ENCODE results near the gene PGAM1.

The PGAM1 gene

GRCh38 chr10:97425964-97426775 is at the start of gene PGAM1:
Gene PGAM1, plus strand, starts transcription at chr10:97426191. Its CDS starts 117 bp downstream, at chr10:97426308.
- Histone ChIP-seq H3K4me3 (ENCODE audit: low read depth in 1 of 2, low read length in 2 of 2) (peak within 1 kb of the TSS; percentile 87 to 88), H3K36me3 (ENCODE audit: insufficient read depth, low read length) (peaks cover 7% of the 10 kb centered on the region), H3K27me3 (ENCODE audit: control insufficient read depth in 1 of 2, insufficient read depth in 2 of 2, low read length in 2 of 2) (no peaks in the 10 kb centered on the region), H3K27ac (ENCODE audit: low read depth, low read length) (peak within 1 kb of the TSS; percentile 87), H3K9me3 (ENCODE audit: low read length) (no peaks in the 10 kb centered on the region), H3K4me1 (ENCODE audit: insufficient read depth, low read length) (peaks cover 21% of the 10 kb centered on the region), H3K9ac (ENCODE audit: low read length) (peak within 1 kb of the TSS; percentile 68)

- Histone ChIP-seq H3K9ac (ENCODE audit: low read length) (no peak overlapping the region), H3K27ac (ENCODE audit: low read depth, low read length) (no peak overlapping the region), H3K9me3 (ENCODE audit: low read length) (no peaks in the 10 kb centered on the region), H3K4me3 (ENCODE audit: low read depth in 1 of 2, low read length in 2 of 2) (no peak overlapping the region), H3K36me3 (ENCODE audit: insufficient read depth, low read length) (peaks cover 32% of the 10 kb centered on the region), H3K4me1 (ENCODE audit: insufficient read depth, low read length) (no peaks in the 10 kb centered on the region), H3K27me3 (ENCODE audit: control insufficient read depth in 1 of 2, insufficient read depth in 2 of 2, low read length in 2 of 2) (no peaks in the 10 kb centered on the region)
Measured at GRCh38 chr10:97376413-97376812, 49.6 kb upstream of the PGAM1 start.

- Histone ChIP-seq H3K27ac (ENCODE audit: low read depth, low read length) (no peak overlapping the region), H3K4me3 (ENCODE audit: low read depth in 1 of 2, low read length in 2 of 2) (no peak overlapping the region), H3K9ac (ENCODE audit: low read length) (no peak overlapping the region), H3K27me3 (ENCODE audit: control insufficient read depth in 1 of 2, insufficient read depth in 2 of 2, low read length in 2 of 2) (no peaks in the 10 kb centered on the region), H3K36me3 (ENCODE audit: insufficient read depth, low read length) (peaks cover 21% of the 10 kb centered on the region), H3K9me3 (ENCODE audit: low read length) (no peaks in the 10 kb centered on the region), H3K4me1 (ENCODE audit: insufficient read depth, low read length) (no peaks in the 10 kb centered on the region)
Measured at GRCh38 chr10:97378933-97379921, 46.8 kb upstream of the PGAM1 start.

GRCh38 chr10:97380516-97380915 is 45.5 kb upstream of the PGAM1 start:
- no peaks in the 10 kb centered on the region for H3K4me1 ChIP-seq (ENCODE audit: insufficient read depth, low read length)
- H3K4me3 ChIP-seq (ENCODE audit: low read depth in 1 of 2, low read length in 2 of 2) = no peak overlapping the region
- no peaks in the 10 kb centered on the region for H3K27me3 ChIP-seq (ENCODE audit: control insufficient read depth in 1 of 2, insufficient read depth in 2 of 2, low read length in 2 of 2)
- no peak overlapping the region for H3K9ac ChIP-seq (ENCODE audit: low read length)
- no peaks in the 10 kb centered on the region for H3K9me3 ChIP-seq (ENCODE audit: low read length)
- peaks cover 21% of the 10 kb centered on the region for H3K36me3 ChIP-seq (ENCODE audit: insufficient read depth, low read length)
- H3K27ac ChIP-seq (ENCODE audit: low read depth, low read length) = no peak overlapping the region

GRCh38 chr10:97381626-97382025 is 44.4 kb upstream of the PGAM1 start:
- Histone ChIP-seq H3K27ac (ENCODE audit: low read depth, low read length) (no peak overlapping the region), H3K4me3 (ENCODE audit: low read depth in 1 of 2, low read length in 2 of 2) (no peak overlapping the region), H3K27me3 (ENCODE audit: control insufficient read depth in 1 of 2, insufficient read depth in 2 of 2, low read length in 2 of 2) (no peaks in the 10 kb centered on the region), H3K9me3 (ENCODE audit: low read length) (no peaks in the 10 kb centered on the region), H3K4me1 (ENCODE audit: insufficient read depth, low read length) (no peaks in the 10 kb centered on the region), H3K9ac (ENCODE audit: low read length) (no peak overlapping the region), H3K36me3 (ENCODE audit: insufficient read depth, low read length) (peaks cover 20% of the 10 kb centered on the region)

- Histone ChIP-seq H3K27me3 (ENCODE audit: control insufficient read depth in 1 of 2, insufficient read depth in 2 of 2, low read length in 2 of 2) (no peaks in the 10 kb centered on the region), H3K9me3 (ENCODE audit: low read length) (no peaks in the 10 kb centered on the region), H3K4me1 (ENCODE audit: insufficient read depth, low read length) (no peaks in the 10 kb centered on the region), H3K36me3 (ENCODE audit: insufficient read depth, low read length) (peaks cover 20% of the 10 kb centered on the region), H3K9ac (ENCODE audit: low read length) (no peak overlapping the region), H3K4me3 (ENCODE audit: low read depth in 1 of 2, low read length in 2 of 2) (no peak overlapping the region), H3K27ac (ENCODE audit: low read depth, low read length) (no peak overlapping the region)
Measured at GRCh38 chr10:97383159-97383558, 42.8 kb upstream of the PGAM1 start.

- no peak overlapping the region for H3K4me3 ChIP-seq (ENCODE audit: low read depth in 1 of 2, low read length in 2 of 2)
- H3K36me3 ChIP-seq (ENCODE audit: insufficient read depth, low read length) = peaks cover 17% of the 10 kb centered on the region
- no peaks in the 10 kb centered on the region for H3K9me3 ChIP-seq (ENCODE audit: low read length)
- H3K4me1 ChIP-seq (ENCODE audit: insufficient read depth, low read length) = no peaks in the 10 kb centered on the region
- H3K27me3 ChIP-seq (ENCODE audit: control insufficient read depth in 1 of 2, insufficient read depth in 2 of 2, low read length in 2 of 2) = no peaks in the 10 kb centered on the region
- H3K27ac ChIP-seq (ENCODE audit: low read depth, low read length) = no peak overlapping the region
- H3K9ac ChIP-seq (ENCODE audit: low read length) = no peak overlapping the region
Measured at GRCh38 chr10:97384156-97384555, 41.8 kb upstream of the PGAM1 start.

GRCh38 chr10:97384641-97385040 is 41.4 kb upstream of the PGAM1 start:
- H3K9ac ChIP-seq (ENCODE audit: low read length) = no peak overlapping the region
- no peak overlapping the region for H3K4me3 ChIP-seq (ENCODE audit: low read depth in 1 of 2, low read length in 2 of 2)
- H3K36me3 ChIP-seq (ENCODE audit: insufficient read depth, low read length) = peaks cover 14% of the 10 kb centered on the region
- no peaks in the 10 kb centered on the region for H3K9me3 ChIP-seq (ENCODE audit: low read length)
- H3K27ac ChIP-seq (ENCODE audit: low read depth, low read length) = no peak overlapping the region
- no peaks in the 10 kb centered on the region for H3K4me1 ChIP-seq (ENCODE audit: insufficient read depth, low read length)
- no peaks in the 10 kb centered on the region for H3K27me3 ChIP-seq (ENCODE audit: control insufficient read depth in 1 of 2, insufficient read depth in 2 of 2, low read length in 2 of 2)

GRCh38 chr10:97385565-97385964 is 40.4 kb upstream of the PGAM1 start:
- no peaks in the 10 kb centered on the region for H3K27me3 ChIP-seq (ENCODE audit: control insufficient read depth in 1 of 2, insufficient read depth in 2 of 2, low read length in 2 of 2)

GRCh38 chr10:97388152-97388551 is 37.8 kb upstream of the PGAM1 start:
- H3K9ac ChIP-seq (ENCODE audit: low read length) = no peak overlapping the region

More at GRCh38 chr10:97385565-97385964, 40.4 kb upstream of the PGAM1 start:
- H3K4me1 ChIP-seq (ENCODE audit: insufficient read depth, low read length) = no peaks in the 10 kb centered on the region
- H3K4me3 ChIP-seq (ENCODE audit: low read depth in 1 of 2, low read length in 2 of 2) = no peak overlapping the region
- no peak overlapping the region for H3K27ac ChIP-seq (ENCODE audit: low read depth, low read length)
- no peaks in the 10 kb centered on the region for H3K9me3 ChIP-seq (ENCODE audit: low read length)
- H3K36me3 ChIP-seq (ENCODE audit: insufficient read depth, low read length) = peaks cover 22% of the 10 kb centered on the region
- H3K9ac ChIP-seq (ENCODE audit: low read length) = no peak overlapping the region

GRCh38 chr10:97390091-97390490 is 35.9 kb upstream of the PGAM1 start:
- no peaks in the 10 kb centered on the region for H3K9me3 ChIP-seq (ENCODE audit: low read length)
- no peak overlapping the region for H3K9ac ChIP-seq (ENCODE audit: low read length)
- no peaks in the 10 kb centered on the region for H3K27me3 ChIP-seq (ENCODE audit: control insufficient read depth in 1 of 2, insufficient read depth in 2 of 2, low read length in 2 of 2)
- peaks cover 21% of the 10 kb centered on the region for H3K36me3 ChIP-seq (ENCODE audit: insufficient read depth, low read length)
- no peaks in the 10 kb centered on the region for H3K4me1 ChIP-seq (ENCODE audit: insufficient read depth, low read length)
- no peak overlapping the region for H3K27ac ChIP-seq (ENCODE audit: low read depth, low read length)
- H3K4me3 ChIP-seq (ENCODE audit: low read depth in 1 of 2, low read length in 2 of 2) = no peak overlapping the region

More at GRCh38 chr10:97388152-97388551, 37.8 kb upstream of the PGAM1 start:
- H3K4me3 ChIP-seq (ENCODE audit: low read depth in 1 of 2, low read length in 2 of 2) = no peak overlapping the region
- H3K36me3 ChIP-seq (ENCODE audit: insufficient read depth, low read length) = peaks cover 25% of the 10 kb centered on the region
- no peaks in the 10 kb centered on the region for H3K9me3 ChIP-seq (ENCODE audit: low read length)
- H3K27ac ChIP-seq (ENCODE audit: low read depth, low read length) = no peak overlapping the region
- no peaks in the 10 kb centered on the region for H3K4me1 ChIP-seq (ENCODE audit: insufficient read depth, low read length)
- H3K27me3 ChIP-seq (ENCODE audit: control insufficient read depth in 1 of 2, insufficient read depth in 2 of 2, low read length in 2 of 2) = no peaks in the 10 kb centered on the region
